ENCODE data around the gene LHX2.

DNA sequence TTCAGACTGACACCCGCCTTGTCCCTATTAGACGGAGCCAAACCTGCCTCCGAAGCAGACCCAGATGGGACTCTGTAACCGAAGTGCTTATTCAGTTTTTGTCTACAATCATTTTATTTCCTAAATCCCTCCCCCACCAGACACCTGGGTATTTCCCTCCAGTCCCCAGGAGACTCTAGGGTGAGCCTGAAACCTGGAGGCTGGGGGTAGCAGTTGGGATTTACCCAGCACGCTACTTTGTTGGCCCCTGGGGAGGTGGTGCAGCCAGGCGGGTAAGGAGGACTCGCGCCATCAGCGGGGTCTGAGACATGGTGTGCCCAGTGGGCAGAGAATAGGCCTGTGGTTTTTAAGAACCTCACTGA lies 1.3 kb upstream of the LHX2 start:
- TF ChIP-seq, protein P1, sequence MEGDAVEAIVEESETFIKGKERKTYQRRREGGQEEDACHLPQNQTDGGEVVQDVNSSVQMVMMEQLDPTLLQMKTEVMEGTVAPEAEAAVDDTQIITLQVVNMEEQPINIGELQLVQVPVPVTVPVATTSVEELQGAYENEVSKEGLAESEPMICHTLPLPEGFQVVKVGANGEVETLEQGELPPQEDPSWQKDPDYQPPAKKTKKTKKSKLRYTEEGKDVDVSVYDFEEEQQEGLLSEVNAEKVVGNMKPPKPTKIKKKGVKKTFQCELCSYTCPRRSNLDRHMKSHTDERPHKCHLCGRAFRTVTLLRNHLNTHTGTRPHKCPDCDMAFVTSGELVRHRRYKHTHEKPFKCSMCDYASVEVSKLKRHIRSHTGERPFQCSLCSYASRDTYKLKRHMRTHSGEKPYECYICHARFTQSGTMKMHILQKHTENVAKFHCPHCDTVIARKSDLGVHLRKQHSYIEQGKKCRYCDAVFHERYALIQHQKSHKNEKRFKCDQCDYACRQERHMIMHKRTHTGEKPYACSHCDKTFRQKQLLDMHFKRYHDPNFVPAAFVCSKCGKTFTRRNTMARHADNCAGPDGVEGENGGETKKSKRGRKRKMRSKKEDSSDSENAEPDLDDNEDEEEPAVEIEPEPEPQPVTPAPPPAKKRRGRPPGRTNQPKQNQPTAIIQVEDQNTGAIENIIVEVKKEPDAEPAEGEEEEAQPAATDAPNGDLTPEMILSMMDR (IDR thresholded peaks at IDR 0.05; ENCODE audit: poor library complexity): no peak
- TF ChIP-seq EZH2 (IDR thresholded peaks at IDR 0.05; ENCODE audit: borderline replicate concordance) (no peak), EZH2phosphoT487 (IDR thresholded peaks at IDR 0.05; ENCODE audit: low read depth, severe bottlenecking, unreplicated experiment) (peak; percentile 34)
